ENCODE results near the gene PRR36. TPM values are rescaled to one million over a fixed set of nuclear protein-coding genes. Genes with fewer than 3 reads are reported as not detected.

PRR36 gene
- total RNA-seq, 4 donors from 2014 or later = 2.5 TPM; not detected in 3

DNA sequence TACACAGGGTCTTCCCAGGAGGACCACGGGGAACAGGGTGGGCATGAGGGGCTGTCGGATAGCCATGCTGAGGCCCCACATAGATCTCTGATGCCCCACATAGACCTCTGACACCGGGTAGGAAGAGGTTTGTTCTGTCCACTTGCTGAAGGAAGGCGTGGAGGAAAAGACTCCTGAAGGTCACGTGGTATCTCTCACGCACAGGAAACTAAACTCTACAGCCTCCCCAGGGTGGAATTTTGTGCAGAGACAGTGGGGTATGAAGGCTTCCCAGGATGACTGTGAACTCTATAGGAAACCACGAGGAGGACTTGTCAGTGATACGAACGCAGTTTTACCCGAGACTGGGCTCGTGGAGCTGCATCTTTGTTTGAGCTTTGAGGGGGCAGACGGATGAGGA is 41.4 kb downstream of the PRR36 start:
- peaks cover 0 to 42% (median 18%) of the 10 kb centered on the region in 4 donors for H3K4me1 ChIP-seq
- no peaks in the 10 kb centered on the region for H3K36me3 ChIP-seq
- WGBS, 2 donors = 47 to 52% methylated on average over 11 to 12 of the region's 12 CpGs
- no peaks in the 10 kb centered on the region for H3K27me3 ChIP-seq
- no peak for TF ChIP-seq CTCF (IDR thresholded peaks at IDR 0.05)
- TF ChIP-seq EP300 (IDR thresholded peaks at IDR 0.05) = no peak
- no peak for TF ChIP-seq POLR2A (IDR thresholded peaks at IDR 0.05)
- H3K4me3 ChIP-seq = no peak overlapping the region
- DNase-seq (ENCODE audit: low spot score in 2 of 2) = no peak
- H3K27ac ChIP-seq = peak overlapping the region; percentile 5 to 87 (median 53)
- H3K9me3 ChIP-seq = no peaks in the 10 kb centered on the region

GRCh38 chr19:7832009-7832408 is 42.2 kb downstream of the PRR36 start:
- WGBS, 2 donors = 62 to 66% methylated on average over 17 of the region's 17 CpGs
- Histone ChIP-seq H3K36me3 (no peaks in the 10 kb centered on the region), H3K4me3 (no peak overlapping the region), H3K27me3 (no peaks in the 10 kb centered on the region), H3K9me3 (no peaks in the 10 kb centered on the region), H3K27ac (peak overlapping the region; percentile 31 to 87 (median 51)), H3K4me1 (peaks cover 0 to 42% (median 18%) of the 10 kb centered on the region in 4 donors)
- DNase-seq (ENCODE audit: low spot score in 2 of 2) = no peak
- TF ChIP-seq CTCF (IDR thresholded peaks at IDR 0.05) (no peak), POLR2A (IDR thresholded peaks at IDR 0.05) (no peak), EP300 (IDR thresholded peaks at IDR 0.05) (no peak)

GRCh38 chr19:7831452-7831851 is 42.7 kb downstream of the PRR36 start:
- WGBS, 2 donors = 35% methylated on average over 10 of the region's 10 CpGs
- Histone ChIP-seq H3K4me3 (no peak overlapping the region), H3K4me1 (peaks cover 0 to 42% (median 18%) of the 10 kb centered on the region in 4 donors), H3K9me3 (no peaks in the 10 kb centered on the region), H3K27ac (peak overlapping the region; percentile 31 to 87 (median 51)), H3K36me3 (no peaks in the 10 kb centered on the region), H3K27me3 (no peaks in the 10 kb centered on the region)
- no peak for DNase-seq (ENCODE audit: low spot score in 2 of 2)
- TF ChIP-seq EP300 (IDR thresholded peaks at IDR 0.05) (peak in 1 of 2 donors; percentile 15), CTCF (IDR thresholded peaks at IDR 0.05) (peak in 4 of 5 experiments; percentile 13 to 20 (median 16)), POLR2A (IDR thresholded peaks at IDR 0.05) (no peak)

- 35 to 42% methylated on average over 6 to 7 of the region's 7 CpGs for whole genome bisulfite sequencing, 2 donors
- Histone ChIP-seq H3K36me3 (no peaks in the 10 kb centered on the region), H3K27ac (peak overlapping the region in 1 of 4 donors; percentile 87), H3K9me3 (no peaks in the 10 kb centered on the region), H3K4me1 (peaks cover 0 to 42% (median 18%) of the 10 kb centered on the region in 4 donors), H3K27me3 (peaks cover 0 to 2% of the 10 kb centered on the region in 2 donors), H3K4me3 (peak overlapping the region; percentile 56 to 95 (median 68))
- TF ChIP-seq POLR2A (IDR thresholded peaks at IDR 0.05) (no peak), CTCF (IDR thresholded peaks at IDR 0.05) (no peak), EP300 (IDR thresholded peaks at IDR 0.05) (no peak)
- DNase-seq (ENCODE audit: low spot score in 2 of 2) = no peak
Observed at GRCh38 chr19:7830823-7831222, 43.4 kb downstream of the PRR36 start.

DNA sequence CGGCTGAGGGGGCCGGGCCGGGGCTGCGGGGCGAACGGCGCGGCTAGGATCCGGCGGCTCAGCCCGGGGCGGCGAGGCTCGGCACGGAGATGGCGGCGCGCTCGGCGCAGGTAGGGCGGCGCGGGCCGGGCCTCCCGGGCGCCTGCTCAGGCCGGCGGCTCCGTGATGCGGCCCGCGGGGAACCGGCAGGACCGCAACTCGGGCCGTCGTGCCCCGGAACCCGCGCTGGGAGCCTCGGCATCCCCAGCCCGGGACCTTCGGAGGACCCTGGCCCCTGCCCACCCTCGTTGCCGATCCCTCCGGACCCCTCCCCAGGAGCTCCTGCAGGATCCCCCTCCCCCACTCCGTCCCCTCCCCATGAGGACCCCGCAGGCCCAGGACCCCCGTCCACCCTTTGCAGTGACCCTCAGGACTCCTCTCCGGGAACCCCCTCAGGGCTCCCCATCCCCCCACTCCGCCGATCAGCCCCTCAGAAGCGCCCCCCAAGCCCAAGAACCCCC is 43.9 kb downstream of the PRR36 start:
- Histone ChIP-seq H3K36me3 (no peaks in the 10 kb centered on the region), H3K27me3 (peaks cover 0 to 4% of the 10 kb centered on the region in 2 donors), H3K27ac (peak overlapping the region in 3 of 4 donors; percentile 65 to 87 (median 66)), H3K9me3 (no peaks in the 10 kb centered on the region), H3K4me1 (peaks cover 0 to 42% (median 18%) of the 10 kb centered on the region in 4 donors), H3K4me3 (peak overlapping the region; percentile 56 to 95 (median 68))
- DNase-seq (ENCODE audit: low spot score in 2 of 2) = no peak
- 2% methylated on average over 45 of the region's 53 CpGs; no CpG with 5 or more reads in 1 of the 2 donors for WGBS, 2 donors
- TF ChIP-seq POLR2A (IDR thresholded peaks at IDR 0.05) (no peak), EP300 (IDR thresholded peaks at IDR 0.05) (no peak), CTCF (IDR thresholded peaks at IDR 0.05) (no peak)

All from tibial nerve (tissue), 4 donors.